ENCODE data around the gene KCMF1. TPM values are rescaled to one million over a fixed set of nuclear protein-coding genes. Genes with fewer than 3 reads are reported as not detected.

KCMF1 gene
- total and polyA plus RNA-seq, 9 of the 15 experiments (the other 6 are each of a cell fraction or from before 2014, with no cell fraction given) = 6.8 to 88.2 (median 46.5) TPM

- TF ChIP-seq ZBTB33 (CRISPR knock-in tag; IDR thresholded peaks at IDR 0.05) (no peak), BRD4 (IDR thresholded peaks at IDR 0.05) (peak; percentile 1; the same call in 1 of the 2 replicates), ZMIZ1 (IDR thresholded peaks at IDR 0.05; ENCODE audit: low read depth in 2 of 2, low read length in 2 of 2) (no peak), ZNF165 (CRISPR knock-in tag; IDR thresholded peaks at IDR 0.05; ENCODE audit: borderline replicate concordance) (no peak), ZNF316 (IDR thresholded peaks at IDR 0.05) (no peak), ZZZ3 (IDR thresholded peaks at IDR 0.05) (no peak), RNF2 (IDR thresholded peaks at IDR 0.05) (no peak), PREB (CRISPR knock-in tag; IDR thresholded peaks at IDR 0.05) (no peak), HIVEP1 (CRISPR knock-in tag; IDR thresholded peaks at IDR 0.05) (no peak), ZNF282 (CRISPR knock-in tag; IDR thresholded peaks at IDR 0.05) (no peak), ZBTB7A (IDR thresholded peaks at IDR 0.05; ENCODE audit: borderline replicate concordance, control insufficient read depth, low read depth, low read length) (no peak), EP300 (IDR thresholded peaks at IDR 0.05; ENCODE audit: low read length) (no peak), ZNF75A (CRISPR knock-in tag; IDR thresholded peaks at IDR 0.05) (no peak), USF2 (CRISPR knock-in tag; IDR thresholded peaks at IDR 0.05) (no peak)
Observed at GRCh38 chr2:84972207-84972783, 1.3 kb downstream of the KCMF1 start (continued).

Data from K562 (cell line).